Measurements from ENCODE around the gene TAF5L.
"Not testable (repeated sequence)": the region's sequence is repeated elsewhere in the genome, so short reads cannot be mapped to it uniquely, and the experiment has no call there.

The TAF5L gene

DNA sequence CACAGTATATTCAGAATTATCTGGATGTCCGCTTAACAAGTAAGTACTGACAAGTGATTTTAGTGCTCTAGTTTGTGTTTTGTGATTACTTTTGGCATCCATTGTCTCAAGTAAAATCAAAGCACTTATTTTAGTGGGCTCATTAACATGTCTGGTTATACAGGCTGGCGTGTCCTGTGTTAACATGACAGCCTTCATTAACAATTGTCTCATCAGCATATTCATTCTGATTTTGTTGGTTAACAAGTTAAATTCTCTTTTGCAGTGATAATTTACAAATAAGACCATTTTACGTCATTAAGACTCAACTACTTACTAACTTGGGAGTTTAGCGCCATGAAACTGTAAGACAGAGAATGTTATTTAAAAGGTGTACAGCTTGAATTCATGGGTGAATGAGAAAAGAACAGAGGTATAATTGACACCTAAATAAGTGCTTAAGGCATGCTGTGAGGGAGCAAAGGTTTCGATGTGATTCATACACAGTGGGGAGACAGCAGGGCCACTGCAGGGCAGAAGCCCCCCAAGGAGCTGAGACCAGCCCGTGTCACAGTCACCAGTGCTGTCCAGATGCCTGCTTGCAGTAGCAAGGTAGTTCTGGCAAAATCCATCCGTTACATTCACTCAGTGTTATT, 22.4 kb downstream of the TAF5L start:
- TF ChIP-seq, protein P1, sequence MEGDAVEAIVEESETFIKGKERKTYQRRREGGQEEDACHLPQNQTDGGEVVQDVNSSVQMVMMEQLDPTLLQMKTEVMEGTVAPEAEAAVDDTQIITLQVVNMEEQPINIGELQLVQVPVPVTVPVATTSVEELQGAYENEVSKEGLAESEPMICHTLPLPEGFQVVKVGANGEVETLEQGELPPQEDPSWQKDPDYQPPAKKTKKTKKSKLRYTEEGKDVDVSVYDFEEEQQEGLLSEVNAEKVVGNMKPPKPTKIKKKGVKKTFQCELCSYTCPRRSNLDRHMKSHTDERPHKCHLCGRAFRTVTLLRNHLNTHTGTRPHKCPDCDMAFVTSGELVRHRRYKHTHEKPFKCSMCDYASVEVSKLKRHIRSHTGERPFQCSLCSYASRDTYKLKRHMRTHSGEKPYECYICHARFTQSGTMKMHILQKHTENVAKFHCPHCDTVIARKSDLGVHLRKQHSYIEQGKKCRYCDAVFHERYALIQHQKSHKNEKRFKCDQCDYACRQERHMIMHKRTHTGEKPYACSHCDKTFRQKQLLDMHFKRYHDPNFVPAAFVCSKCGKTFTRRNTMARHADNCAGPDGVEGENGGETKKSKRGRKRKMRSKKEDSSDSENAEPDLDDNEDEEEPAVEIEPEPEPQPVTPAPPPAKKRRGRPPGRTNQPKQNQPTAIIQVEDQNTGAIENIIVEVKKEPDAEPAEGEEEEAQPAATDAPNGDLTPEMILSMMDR (conservative IDR thresholded peaks at IDR 0.05; ENCODE audit: control insufficient read depth, insufficient read depth, low read depth, low read length) = no peak
- DNase-seq (ENCODE audit: low read depth) = no peak
- H3K4me3 ChIP-seq (ENCODE audit: control insufficient read depth, low read depth, low read length) = no peak overlapping the region

GRCh38 chr1:229600229-229600628, 25.7 kb downstream of the TAF5L start:
- DNase-seq (ENCODE audit: low read depth) = no peak
- no peak overlapping the region for H3K4me3 ChIP-seq (ENCODE audit: control insufficient read depth, low read depth, low read length)
- TF ChIP-seq, protein P1 (conservative IDR thresholded peaks at IDR 0.05; ENCODE audit: control insufficient read depth, insufficient read depth, low read depth, low read length) = no peak

GRCh38 chr1:229599218-229599954, 26.5 kb downstream of the TAF5L start:
- no peak overlapping the region for H3K4me3 ChIP-seq (ENCODE audit: control insufficient read depth, low read depth, low read length)
- peak; percentile 47 for DNase-seq (ENCODE audit: low read depth)
- TF ChIP-seq, protein P1 (conservative IDR thresholded peaks at IDR 0.05; ENCODE audit: control insufficient read depth, insufficient read depth, low read depth, low read length) = no peak

DNA sequence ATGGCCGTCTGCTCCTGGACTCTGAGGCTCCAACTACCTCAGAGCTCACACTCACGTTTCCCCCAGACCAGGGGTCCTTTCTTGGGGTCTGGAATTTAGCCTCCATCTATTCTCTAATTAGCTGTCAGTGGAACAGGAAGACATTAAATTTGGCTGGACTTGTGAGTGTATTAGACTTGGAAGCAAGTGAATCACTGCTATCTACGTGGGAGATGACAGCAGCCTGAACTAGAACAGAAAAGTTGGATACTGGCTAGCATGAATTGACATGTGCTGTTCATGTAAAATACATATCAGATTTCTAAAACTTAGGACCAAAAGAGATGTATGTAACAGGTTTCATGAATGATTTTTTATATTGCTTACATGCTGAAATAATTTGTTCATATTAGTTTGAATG, 28.0 kb downstream of the TAF5L start:
- no peak overlapping the region for H3K4me3 ChIP-seq (ENCODE audit: control insufficient read depth, low read depth, low read length)
- TF ChIP-seq, protein P1 (conservative IDR thresholded peaks at IDR 0.05; ENCODE audit: control insufficient read depth, insufficient read depth, low read depth, low read length) = no peak
- DNase-seq (ENCODE audit: low read depth) = peak; percentile 76

DNA sequence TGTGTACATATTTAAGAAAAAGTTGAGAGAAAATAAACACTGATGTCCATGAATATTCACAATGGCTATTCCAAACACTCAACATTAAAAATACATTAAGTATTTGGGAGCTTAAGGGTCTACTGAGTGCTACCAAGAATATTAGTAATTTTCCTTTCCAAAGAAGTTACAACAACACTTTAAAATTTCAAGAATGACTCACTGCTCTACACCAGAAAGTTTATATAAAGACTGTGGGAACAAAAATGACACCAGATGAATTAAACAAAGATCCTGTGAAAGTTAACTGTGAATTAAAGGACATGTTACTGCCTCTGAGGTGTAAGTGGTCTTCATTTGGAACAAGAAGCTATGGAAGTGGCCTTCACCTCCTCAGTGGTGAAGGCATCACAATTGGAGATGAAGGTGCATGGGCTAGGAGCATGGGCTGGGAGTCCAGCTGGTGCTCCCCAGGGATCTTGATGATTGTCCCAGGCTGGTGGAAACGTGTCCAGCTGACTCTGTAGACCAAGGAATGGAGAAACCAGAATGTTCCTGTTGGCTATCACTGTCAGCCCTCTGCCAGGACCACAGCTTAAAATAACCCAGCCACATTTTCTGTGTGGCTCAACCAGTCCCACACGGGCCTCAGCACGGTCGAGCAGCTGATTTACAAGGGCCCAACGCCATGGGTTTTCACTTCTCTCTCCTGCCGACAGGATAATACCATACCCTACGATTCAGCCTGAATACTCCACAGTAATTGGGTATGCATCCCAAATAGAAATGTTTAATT, 28.8 kb downstream of the TAF5L start:
- H3K4me3 ChIP-seq (ENCODE audit: control insufficient read depth, low read depth, low read length) = no peak overlapping the region
- DNase-seq (ENCODE audit: low read depth) = peak; percentile 79
- TF ChIP-seq, protein P1 (conservative IDR thresholded peaks at IDR 0.05; ENCODE audit: control insufficient read depth, insufficient read depth, low read depth, low read length) = no peak

DNA sequence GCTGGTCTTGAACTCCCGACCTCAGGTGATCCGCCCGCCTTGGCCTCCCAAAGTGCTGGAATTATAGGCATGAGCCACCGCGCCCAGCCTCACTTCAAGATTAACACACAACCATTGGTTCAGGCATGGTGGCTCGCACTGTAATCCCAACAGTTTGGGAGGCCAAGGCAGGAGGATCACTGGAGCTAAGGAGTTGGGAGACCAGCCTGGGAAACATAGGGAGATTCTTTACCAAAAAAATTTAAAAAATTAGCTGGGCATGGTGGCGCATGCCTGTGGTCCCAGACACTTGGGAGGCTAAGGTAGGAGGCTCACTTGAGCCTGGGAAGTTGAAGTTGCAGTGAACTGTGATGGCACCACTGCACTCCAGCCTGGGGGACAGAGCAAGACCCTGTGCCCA, 30.0 kb downstream of the TAF5L start:
- not testable (repeated sequence) for H3K4me3 ChIP-seq (ENCODE audit: control insufficient read depth, low read depth, low read length); DNase-seq (ENCODE audit: low read depth)
